GM19043 (cell line): ENCODE results near the gene CUL3.
A peak's percentile ranks its signal among the peaks of the same experiment; 100 is the strongest.
"Not testable (repeated sequence)": the region's sequence is repeated elsewhere in the genome, so short reads cannot be mapped to it uniquely, and the experiment has no call there.

Source experiments
- ATAC-seq: cut with Tn5 transposase; IDR thresholded peaks from one replicate; pipeline ENCODE4 v1.9.1; 2021; ENCODE audit warnings: low read depth; ENCODE audit not compliant: unreplicated experiment

The CUL3 gene

DNA sequence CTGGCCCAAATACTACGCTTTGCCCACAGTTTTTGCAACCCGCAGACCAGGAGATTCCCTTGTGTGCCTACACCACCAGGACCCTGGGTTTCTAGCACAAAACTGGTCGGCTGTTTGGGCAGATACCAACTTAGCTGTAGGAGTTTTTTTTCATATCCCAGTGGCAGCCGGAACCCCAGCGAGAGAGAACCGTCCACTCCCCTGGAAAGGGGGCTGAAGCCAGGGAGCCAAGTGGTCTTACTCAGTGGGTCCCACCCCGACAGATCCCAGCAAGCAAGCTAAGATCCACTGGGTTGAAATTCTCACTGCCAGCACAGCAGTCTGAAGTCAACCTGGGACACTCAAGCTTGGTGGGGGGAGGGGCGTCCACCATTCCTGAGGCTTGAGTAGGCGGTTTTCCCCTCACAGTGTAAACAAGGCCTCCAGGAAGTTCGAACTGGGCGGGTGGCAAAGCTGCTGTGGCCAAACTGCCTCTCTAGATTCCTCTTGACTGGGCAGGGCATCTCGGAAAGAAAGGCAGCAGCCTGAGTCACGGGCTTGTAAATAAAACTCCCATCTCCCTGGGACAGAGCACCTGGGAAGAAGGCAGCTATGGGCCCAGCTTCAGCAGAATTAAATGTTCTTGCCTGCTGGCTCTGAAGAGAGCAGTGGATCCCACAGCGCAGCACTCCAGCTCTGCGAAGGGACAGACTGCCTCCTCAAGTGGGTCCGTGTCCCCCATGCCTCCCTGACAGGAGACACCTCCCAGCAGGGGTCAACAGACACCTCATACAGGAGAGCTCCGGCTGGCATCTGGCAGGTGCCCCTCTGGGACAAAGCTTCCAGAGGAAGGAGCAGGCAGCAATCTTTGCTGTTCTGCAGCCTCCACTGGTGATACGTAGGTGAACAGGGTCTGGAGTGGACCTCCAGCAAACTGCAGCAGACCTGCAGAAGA lies 99.8 kb downstream of the CUL3 start:
- not testable (repeated sequence) for ATAC-seq

DNA sequence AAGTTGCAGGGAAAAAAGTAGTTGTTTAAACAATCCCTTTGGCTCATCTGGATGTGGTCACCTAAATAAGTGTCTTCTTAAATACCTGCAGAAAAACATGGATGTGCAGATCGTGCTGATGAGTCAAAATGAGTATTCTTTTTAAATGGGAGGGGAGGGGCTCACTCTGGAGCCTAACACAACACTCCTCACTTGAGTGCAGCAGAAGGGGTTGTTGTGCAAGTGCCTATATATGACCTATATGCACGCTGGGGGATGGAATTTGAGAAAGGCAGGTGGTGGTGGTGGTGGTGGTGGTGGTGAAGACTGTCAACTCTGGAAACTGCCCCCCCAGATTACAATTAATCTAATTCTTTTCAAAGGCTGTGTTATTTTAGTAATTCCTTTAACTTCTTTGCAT lies 105.3 kb downstream of the CUL3 start:
- ATAC-seq, result no peak

DNA sequence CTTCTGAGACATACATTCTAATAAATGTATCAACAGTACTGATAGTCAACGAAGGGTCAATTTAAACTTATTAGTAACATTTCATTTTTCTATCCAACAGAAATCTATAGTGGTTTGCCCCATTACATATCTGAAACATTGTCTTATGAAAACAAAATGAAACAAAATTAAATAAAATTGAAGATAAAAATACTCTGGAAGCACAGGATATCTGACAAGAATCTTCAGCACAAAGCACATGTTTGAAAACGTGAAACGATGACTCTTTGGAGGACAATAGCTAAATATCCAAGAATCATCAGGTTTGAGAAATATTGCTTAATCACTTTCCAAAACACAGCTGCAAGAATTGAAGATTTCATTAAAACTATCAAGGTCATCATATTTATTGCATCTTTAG lies 112.3 kb downstream of the CUL3 start:
- no peak for ATAC-seq

DNA sequence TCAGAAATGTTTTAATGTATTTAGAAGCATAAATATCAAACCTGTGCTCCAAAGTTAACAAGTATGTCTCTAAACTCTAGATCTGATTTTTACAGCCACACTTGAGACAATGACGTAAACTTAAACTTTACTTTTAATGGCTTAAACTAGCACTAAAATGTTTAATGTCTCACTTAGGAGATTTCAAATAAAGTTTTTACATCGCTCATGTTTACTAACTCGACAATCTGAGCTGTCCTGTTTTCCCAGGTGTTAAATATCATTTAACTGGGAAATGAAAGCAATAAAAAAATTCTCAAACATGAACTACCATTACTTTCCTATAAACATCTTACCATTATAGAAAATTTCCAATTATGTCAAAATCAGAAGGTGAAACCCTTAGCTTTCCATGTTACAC lies 113.0 kb downstream of the CUL3 start:
- no peak for ATAC-seq

DNA sequence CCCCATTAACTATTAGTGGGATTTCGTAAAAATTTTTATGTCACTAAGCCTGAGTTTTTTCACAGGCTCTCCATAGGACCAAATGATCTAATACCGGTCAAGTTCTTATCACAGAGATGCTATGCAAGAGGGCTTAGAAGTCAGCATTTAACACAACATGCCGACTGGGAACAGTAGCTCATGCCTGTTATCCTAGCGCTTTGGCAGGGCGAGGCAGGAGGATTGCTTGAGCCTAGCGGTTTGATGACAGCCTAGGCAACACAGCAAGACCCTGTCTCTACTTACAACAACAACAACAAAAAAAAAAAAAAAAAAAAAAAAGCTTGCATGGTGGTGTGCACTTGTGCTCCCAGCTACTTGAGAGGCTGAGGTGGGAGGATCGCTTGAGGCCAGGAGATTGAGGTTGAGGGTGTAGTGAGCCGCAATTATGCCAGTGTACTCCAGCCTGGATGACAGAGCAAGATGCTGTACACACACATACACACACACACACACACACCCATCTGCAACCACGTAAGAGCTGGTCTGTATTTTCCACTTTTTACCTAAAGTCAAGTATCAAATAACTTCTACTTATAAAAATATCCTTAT lies 115.7 kb downstream of the CUL3 start:
- no peak for ATAC-seq

DNA sequence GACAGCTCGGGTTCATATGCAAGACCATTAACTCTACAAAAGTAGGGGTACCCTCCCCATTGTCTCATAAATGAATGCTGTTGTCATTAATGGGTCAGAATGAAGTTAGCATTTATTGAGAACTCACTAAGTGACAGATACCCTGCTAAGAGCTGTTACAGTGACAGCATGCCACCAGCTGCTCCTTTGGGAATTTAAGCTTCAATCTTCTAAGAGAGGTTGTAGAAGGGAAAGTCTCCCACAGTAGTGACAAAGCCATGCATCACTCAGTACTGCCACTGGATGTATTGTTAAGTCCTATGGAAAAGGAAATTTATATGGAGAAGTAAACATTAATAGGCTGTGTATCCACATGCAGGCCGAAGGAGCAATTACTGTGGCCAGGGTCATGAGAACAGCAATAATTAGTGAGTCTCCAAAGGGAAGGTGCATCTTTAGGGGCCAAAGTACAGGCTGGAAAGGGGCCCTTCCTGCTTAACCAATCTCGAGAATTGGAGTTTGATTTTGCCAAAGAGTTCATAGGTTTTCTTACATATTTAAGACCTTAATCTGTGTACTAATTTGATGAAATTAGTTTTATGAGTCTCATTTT lies 118.8 kb downstream of the CUL3 start:
- no peak for ATAC-seq

DNA sequence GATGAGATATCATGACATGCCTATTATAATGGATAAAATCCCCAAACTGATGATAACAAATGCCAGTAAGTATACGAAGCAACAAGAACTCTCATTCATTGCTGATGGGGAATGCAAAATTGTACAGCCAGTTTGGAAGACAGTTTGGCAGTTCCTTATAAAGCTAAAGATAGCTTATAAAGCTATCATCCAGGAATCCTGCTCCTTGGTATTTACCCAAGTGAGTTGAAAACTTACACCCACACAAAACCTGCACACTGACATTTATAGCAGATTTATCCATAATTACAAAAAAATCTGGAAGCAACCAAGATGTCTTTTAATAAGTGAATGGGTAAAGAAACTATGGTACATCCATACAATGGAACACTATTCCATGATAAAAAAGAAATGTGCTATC lies 123.8 kb downstream of the CUL3 start:
- no peak for ATAC-seq

DNA sequence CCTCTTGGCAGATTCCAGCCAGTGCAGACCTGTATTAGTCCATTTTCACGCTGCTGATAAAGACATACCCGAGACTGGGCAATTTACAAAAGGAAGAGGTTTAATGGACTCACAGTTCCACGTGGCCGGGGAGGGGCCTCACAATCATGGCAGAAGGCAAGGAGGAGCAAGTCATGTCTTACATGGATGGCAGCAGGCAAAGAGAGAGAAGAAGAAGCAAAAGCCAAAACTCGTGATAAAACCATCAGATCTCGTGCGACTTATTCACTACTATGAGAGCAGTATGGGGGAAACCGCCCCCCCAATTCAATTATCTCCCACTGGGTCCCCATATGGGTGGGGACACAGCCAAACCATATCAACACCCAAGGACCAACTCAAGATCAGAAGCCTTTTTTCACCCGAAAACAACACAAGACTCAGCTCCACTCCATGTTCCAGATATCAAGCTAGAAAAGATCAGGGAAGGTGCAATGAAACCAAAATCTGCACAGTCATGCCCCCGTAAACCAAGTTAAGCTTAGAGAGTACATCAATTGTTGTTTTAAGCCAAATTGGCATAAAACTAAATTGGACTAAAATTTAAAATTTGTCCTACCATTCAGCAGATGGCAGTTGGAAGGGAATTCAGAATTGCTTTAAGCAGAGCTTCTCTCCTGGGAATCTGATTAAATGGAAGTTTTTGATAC lies 127.6 kb downstream of the CUL3 start:
- no peak for ATAC-seq

DNA sequence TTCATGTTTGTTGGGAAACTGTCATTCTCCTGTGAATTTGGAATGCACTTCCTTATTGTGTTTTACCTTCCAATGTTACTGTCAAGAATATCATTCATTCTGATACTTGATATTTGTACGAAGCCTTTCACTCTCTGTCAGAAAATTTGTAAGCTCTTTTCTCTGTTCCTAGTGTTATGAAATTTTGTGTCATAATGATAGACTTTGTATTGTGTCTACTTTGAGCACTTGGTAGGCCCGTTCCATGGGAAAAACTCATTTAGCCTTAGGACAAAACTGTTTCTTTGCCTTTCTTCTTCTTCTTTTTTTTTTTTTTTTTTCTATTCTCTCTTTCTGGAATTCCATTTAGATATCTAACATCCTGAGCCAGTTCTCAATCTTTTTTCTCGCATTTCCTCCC lies 131.3 kb downstream of the CUL3 start:
- ATAC-seq, result no peak

DNA sequence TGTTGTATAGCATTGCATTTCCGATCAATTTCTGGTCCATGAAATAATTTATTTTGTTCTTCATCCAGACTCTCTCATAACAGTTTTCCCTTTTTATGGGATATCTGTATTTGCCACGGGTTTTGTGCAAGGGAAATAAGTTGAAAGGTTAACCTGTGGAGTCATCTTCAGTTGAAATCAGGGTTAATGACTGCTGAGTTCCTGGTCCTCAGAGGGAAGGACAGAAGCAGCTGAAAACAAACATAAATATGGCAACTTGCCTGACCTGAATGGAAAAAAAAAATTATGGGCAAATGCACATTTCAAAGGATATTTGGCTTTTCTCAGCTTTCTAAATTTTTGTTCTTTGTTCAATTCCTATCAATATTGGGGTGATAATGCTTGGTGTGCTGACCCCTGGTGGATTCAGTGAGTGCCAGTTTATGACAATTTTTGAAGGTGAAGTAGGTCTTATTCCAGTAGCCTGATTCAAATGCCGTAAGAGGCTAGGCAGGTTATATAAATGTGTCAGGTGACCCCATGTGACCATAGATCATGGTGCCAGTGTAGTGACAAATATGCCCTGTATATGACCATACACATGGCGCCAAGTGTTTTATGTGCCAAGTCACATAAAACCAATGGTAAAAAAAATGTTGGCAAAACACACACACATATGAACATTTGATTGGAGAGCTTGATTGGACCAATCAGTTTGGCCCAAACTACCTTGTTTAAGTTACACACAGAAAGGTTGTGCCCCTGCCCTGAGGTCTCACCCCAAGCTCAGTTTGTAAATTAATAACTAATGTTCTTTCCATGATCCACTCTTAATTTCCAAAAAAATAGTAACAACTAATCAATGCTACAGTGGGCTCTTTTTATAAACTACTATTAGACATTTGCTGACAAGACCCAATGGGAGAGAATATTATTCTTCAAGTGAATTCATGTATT lies 135.7 kb downstream of the CUL3 start:
- no peak for ATAC-seq

DNA sequence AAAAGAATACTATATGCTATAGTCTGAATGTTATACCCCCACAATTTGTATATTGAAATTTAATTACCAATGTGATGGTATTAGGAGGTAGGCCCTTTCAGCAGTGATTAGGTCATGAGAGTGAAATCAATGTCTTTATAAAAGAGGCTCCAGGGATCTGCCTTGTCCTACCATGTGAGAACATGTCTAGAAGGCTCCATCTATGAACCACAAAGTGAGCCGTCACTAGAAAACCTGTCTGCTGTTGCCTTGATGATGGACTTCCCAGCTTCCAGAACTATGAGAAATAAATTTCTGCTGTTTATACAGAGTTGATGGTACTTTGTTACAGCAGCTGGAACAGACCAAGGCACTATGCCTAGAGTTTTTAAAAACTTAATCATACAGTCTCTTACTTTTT lies 136.9 kb downstream of the CUL3 start:
- ATAC-seq, result no peak

DNA sequence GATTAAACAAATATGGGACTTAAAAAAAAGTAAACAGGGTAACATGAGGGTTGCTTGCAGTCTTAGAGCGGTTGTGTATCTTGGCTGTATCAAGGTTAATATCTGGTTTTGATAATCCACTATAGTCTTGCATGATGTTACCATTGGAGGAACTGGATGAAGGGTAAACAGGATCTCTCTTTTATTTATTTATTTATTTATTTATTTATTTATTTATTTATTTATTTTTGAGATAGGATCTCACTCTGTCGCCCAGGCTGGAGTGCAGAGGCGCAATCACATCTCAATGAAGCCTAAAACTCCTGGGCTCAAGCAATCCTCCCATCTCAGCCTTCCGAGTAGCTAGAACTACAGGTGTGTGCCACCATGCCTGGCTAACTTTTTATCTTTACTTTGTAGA lies 140.4 kb downstream of the CUL3 start:
- no peak for ATAC-seq

DNA sequence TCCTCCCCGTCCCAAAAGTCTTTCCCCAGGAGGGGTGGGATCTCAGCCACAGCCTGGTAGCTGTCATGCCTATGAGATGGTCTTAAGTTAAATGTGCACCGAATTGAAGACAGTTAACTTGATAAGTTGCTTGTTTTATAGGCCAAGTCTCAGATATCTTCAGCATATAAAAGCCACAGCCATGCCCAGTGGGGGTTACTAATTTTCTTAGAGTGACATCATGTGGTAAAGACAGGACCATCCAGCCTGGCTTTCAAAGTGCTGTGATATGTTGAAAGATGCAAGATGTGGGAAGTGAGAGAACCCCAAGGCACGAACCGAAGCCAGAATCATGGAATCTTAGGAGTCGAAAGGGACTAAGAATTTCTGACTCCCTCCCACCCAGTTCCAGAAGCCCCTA lies 141.1 kb downstream of the CUL3 start:
- ATAC-seq, result no peak

DNA sequence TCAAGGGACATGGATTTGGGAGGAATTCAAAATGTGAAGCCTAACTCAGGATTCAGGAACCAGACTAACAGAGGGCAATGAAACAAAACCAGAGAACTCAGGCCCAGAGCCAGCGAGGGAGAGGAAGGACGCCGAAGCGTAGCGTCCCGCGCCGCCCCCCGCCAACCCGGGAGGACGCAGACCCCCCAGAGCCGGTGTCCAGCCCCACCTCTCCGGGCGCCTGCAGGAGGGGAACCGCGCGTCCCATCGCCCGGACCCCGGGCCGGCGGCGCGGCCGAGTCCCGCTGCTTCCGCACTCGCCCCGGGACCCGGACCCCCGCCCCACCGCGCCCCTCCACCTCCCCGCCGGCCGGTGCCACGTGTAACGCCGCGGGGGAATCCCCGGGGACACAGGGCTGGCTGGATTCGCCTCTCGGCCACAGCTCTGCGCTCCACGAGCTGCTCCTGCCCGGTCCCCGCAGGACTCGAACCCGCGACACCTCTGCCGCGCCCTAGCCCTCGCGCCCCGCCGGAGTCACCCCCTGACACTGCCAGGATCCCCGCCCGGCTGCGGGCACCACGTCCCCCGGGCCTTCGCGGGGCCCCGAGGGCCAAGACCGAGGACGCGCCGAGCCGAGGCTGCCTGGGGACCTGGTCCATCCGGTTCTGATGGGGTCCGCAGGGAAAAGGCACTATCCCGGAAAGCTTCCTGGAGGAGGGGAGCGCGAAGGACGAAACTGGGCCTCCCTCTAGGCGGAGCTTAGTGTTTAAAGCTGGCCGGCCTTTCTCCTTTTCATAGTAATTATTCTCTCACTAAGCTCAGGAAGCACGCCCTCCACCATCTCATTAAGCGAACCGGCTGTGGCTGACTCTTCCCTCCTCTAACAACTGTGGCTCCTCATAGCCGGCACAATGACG lies 142.8 kb downstream of the CUL3 start:
- ATAC-seq, result peak; percentile 49

DNA sequence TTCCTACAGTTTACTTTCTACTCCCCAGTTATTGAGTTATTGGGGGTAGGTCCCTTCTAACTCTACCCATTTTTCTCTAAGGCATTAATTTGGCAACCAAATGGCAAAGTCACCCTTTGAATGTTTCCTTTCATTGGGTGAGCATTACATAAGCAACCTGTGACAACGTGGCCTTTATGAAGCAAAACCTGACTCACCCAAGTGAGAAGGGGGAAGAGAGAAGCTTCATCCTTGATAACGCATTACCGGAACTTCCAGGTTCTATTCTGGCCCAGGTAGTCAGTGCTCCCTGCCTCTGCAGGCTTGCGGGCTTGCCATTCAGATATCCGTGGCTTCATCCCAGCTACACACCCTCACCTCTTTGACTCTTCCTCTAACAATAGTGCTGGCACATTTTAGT lies 144.2 kb downstream of the CUL3 start:
- ATAC-seq, result no peak

DNA sequence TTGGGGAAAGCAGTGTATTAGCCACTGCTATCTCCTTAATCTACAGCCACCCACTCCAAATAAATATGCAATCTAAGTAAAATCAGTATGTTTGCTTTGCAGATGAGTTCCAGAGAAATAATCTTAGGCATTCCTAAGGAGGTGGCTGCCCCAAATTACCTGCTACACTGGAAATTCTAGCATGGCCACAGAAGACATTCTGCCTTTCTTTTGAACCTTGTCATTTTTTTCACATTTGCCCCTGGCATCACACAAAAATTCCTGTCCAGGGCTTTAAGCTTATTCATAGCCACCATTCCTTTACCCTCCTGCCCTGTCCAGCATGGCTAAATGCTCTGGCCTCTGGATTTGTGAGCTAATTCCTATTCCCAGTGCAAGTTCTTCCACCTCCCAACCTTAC lies 146.4 kb downstream of the CUL3 start:
- ATAC-seq, result no peak

DNA sequence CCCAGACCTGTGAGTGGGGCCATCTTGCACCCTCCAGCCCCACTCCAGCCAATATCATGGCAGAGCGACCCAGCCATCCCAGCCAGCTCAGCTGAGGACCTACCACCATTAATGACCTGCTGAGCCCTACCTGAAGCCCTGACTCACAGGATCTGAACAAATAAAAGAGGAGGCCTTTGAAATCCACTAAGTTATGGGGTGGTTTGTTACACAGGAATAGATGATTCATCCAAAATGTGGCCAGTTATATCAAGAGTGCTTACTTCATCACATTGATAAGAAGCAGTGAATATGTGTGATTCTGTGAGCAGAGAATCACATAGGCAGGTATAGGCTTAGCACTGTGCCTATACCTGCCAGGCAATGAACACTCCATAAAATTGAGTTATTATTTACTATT lies 148.5 kb downstream of the CUL3 start:
- no peak for ATAC-seq

DNA sequence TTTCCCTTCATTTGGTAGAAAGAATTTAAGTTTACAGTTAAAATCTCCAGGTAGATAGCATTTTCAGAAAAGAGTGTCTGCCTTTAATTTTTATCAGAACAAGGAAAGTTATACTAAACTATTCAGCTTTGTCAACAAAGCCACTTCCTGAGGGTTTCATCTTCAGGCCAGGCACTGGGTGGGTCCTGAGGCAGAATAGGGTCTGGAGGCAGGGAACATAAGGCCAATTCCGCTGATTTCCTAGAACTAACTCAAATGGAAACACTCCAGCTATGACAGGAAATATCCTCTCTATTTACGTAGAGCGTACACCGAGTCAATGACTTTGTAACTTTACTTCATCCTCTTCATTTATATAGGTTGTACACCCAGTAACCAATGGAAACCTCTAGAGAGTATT lies 150.5 kb downstream of the CUL3 start:
- ATAC-seq, result no peak

DNA sequence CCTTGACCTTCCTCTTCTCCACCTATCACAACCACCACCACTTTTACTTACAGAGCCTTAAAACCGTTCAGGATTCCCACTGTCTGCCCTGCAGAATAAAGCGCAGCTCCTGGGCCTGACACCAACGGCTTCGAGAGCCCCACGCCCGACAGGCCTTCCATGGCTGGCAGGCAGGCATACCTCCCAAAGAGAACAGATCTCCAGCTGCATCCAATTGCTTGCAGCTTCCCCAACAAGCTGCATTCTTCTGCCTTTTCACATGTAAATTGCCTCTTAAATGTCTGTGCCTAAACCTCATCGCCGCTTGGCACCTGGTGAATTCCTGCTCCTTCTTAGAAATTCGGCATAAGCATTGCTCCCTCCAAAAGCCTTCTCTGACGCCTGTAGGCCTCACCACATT lies 151.7 kb downstream of the CUL3 start:
- ATAC-seq, result no peak
